ENCODE data around the gene ARID4B. TPM values are rescaled to one million over a fixed set of nuclear protein-coding genes. Genes with fewer than 3 reads are reported as not detected.

Gene ARID4B
- polyA plus RNA-seq, 1 donor from 2014 or later, result 49.3 TPM

- Histone ChIP-seq H3K9me3 (ENCODE audit: low read length) (no peaks in the 10 kb centered on the region), H3K9me2 (ENCODE audit: insufficient read depth, low read length) (no peaks in the 10 kb centered on the region), H3K9ac (ENCODE audit: low read length) (peak overlapping the region; percentile 11), H3K27ac (ENCODE audit: low read length) (peak overlapping the region; percentile 55), H3F3A (ENCODE audit: insufficient read depth, low read length, poor library complexity, severe bottlenecking) (no peaks in the 10 kb centered on the region), H4K20me1 (ENCODE audit: insufficient read depth) (no peaks in the 10 kb centered on the region), H3K4me2 (ENCODE audit: low read length) (peak overlapping the region; percentile 38), H3K4me3 (ENCODE audit: low read length) (peak overlapping the region; percentile 46), H3K36me3 (ENCODE audit: insufficient read depth, low read length) (no peaks in the 10 kb centered on the region), H3K27me3 (ENCODE audit: insufficient read depth, low read depth, low read length) (no peaks in the 10 kb centered on the region), H3K79me2 (replicated peaks; ENCODE audit: insufficient read depth, low read length) (peaks cover 97% of the 10 kb centered on the region), H2AFZ (ENCODE audit: low read depth, low read length) (no peak overlapping the region)
- peak; percentile 71 for TF ChIP-seq REST (IDR thresholded peaks at IDR 0.05; ENCODE audit: borderline replicate concordance)
- TF ChIP-seq MXI1 (conservative IDR thresholded peaks at IDR 0.05; ENCODE audit: poor library complexity, severe bottlenecking), result no peak
- TF ChIP-seq TAF1 (IDR thresholded peaks at IDR 0.05; ENCODE audit: low read depth), result no peak
- no peak for TF ChIP-seq EZH2 (IDR thresholded peaks at IDR 0.05; ENCODE audit: borderline replicate concordance, insufficient read depth, low read length, poor library complexity, severe bottlenecking)
- TF ChIP-seq CTCF (IDR thresholded peaks at IDR 0.05; ENCODE audit: poor library complexity, severe bottlenecking), result no peak
- no peak for TF ChIP-seq RAD21 (conservative IDR thresholded peaks at IDR 0.05)
- TF ChIP-seq SMC3 (conservative IDR thresholded peaks at IDR 0.05; ENCODE audit: poor library complexity), result no peak
- no peak for TF ChIP-seq POLR2AphosphoS5 (IDR thresholded peaks at IDR 0.05)
Measured at GRCh38 chr1:235266325-235266724, 61.7 kb downstream of the ARID4B start.

GRCh38 chr1:235265900-235266299 lies 62.1 kb downstream of the ARID4B start:
- Histone ChIP-seq H2AFZ (ENCODE audit: low read depth, low read length) (no peak overlapping the region), H3K27ac (ENCODE audit: low read length) (peak overlapping the region; percentile 55), H3F3A (ENCODE audit: insufficient read depth, low read length, poor library complexity, severe bottlenecking) (no peaks in the 10 kb centered on the region), H3K4me3 (ENCODE audit: low read length) (peak overlapping the region; percentile 46), H3K79me2 (replicated peaks; ENCODE audit: insufficient read depth, low read length) (peaks cover 97% of the 10 kb centered on the region), H3K9me3 (ENCODE audit: low read length) (no peaks in the 10 kb centered on the region), H3K4me2 (ENCODE audit: low read length) (peak overlapping the region; percentile 38), H3K27me3 (ENCODE audit: insufficient read depth, low read depth, low read length) (no peaks in the 10 kb centered on the region), H3K36me3 (ENCODE audit: insufficient read depth, low read length) (no peaks in the 10 kb centered on the region), H3K9me2 (ENCODE audit: insufficient read depth, low read length) (no peaks in the 10 kb centered on the region), H3K9ac (ENCODE audit: low read length) (peak overlapping the region; percentile 11), H4K20me1 (ENCODE audit: insufficient read depth) (peaks cover 3% of the 10 kb centered on the region)
- TF ChIP-seq TAF1 (IDR thresholded peaks at IDR 0.05; ENCODE audit: low read depth) (no peak), CTCF (IDR thresholded peaks at IDR 0.05; ENCODE audit: poor library complexity, severe bottlenecking) (no peak), MXI1 (conservative IDR thresholded peaks at IDR 0.05; ENCODE audit: poor library complexity, severe bottlenecking) (no peak), EP300 (conservative IDR thresholded peaks at IDR 0.05; ENCODE audit: poor library complexity, severe bottlenecking) (no peak), POLR2AphosphoS5 (IDR thresholded peaks at IDR 0.05) (no peak), RAD21 (conservative IDR thresholded peaks at IDR 0.05) (no peak), SMC3 (conservative IDR thresholded peaks at IDR 0.05; ENCODE audit: poor library complexity) (no peak), REST (IDR thresholded peaks at IDR 0.05; ENCODE audit: borderline replicate concordance) (no peak), EZH2 (IDR thresholded peaks at IDR 0.05; ENCODE audit: borderline replicate concordance, insufficient read depth, low read length, poor library complexity, severe bottlenecking) (no peak)

All from neural cell (in vitro differentiated cells).